ENCODE results near the gene HNRNPA3.

The HNRNPA3 gene

GRCh38 chr2:177257471-177257870 is 44.9 kb downstream of the HNRNPA3 start:
- ChIA-PET CTCF (no interaction called here), POLR2A (no interaction called here)
- Histone ChIP-seq H3K27ac (ENCODE audit: extremely low read depth, low read depth, low read length) (no peak overlapping the region), H3K4me1 (ENCODE audit: control insufficient read depth, insufficient read depth, low read length) (peaks cover 2% of the 10 kb centered on the region; the same call in 1 of the 2 replicates), H3K4me3 (ENCODE audit: low read depth, low read length) (no peak overlapping the region), H3K9me3 (ENCODE audit: control insufficient read depth, insufficient read depth, low read depth, low read length) (no peaks in the 10 kb centered on the region), H3K36me3 (ENCODE audit: control insufficient read depth in 2 of 2, insufficient read depth in 1 of 2, low read length in 2 of 2) (peaks cover 0 to 3% of the 10 kb centered on the region in 2 experiments; a peak in 1 of 3 replicates)
- TF ChIP-seq ZNF175 (tag by site-specific recombination; IDR thresholded peaks at IDR 0.05): no peak
- no peak for TF ChIP-seq ZNF776 (tag by site-specific recombination; IDR thresholded peaks at IDR 0.05; ENCODE audit: borderline replicate concordance)
- TF ChIP-seq BCL11A (tag by site-specific recombination; IDR thresholded peaks at IDR 0.05; ENCODE audit: low read depth): no peak
- no peak for TF ChIP-seq HOXC10 (CRISPR knock-in tag; IDR thresholded peaks at IDR 0.05)
- TF ChIP-seq ZNF544 (tag by site-specific recombination; IDR thresholded peaks at IDR 0.05): no peak
- no peak for TF ChIP-seq ZNF747 (tag by site-specific recombination; IDR thresholded peaks at IDR 0.05)
- TF ChIP-seq ZBTB7A (tag by site-specific recombination; IDR thresholded peaks at IDR 0.05; ENCODE audit: low read depth): no peak
- TF ChIP-seq ZBTB17 (tag by site-specific recombination; IDR thresholded peaks at IDR 0.05): no peak
- TF ChIP-seq PRDM10 (tag by site-specific recombination; IDR thresholded peaks at IDR 0.05): no peak
- no peak for TF ChIP-seq ZNF10 (tag by site-specific recombination; IDR thresholded peaks at IDR 0.05)

- Histone ChIP-seq H3K27ac (ENCODE audit: extremely low read depth, low read depth, low read length) (no peak overlapping the region), H3K4me3 (ENCODE audit: low read depth, low read length) (no peak overlapping the region), H3K4me1 (ENCODE audit: control insufficient read depth, insufficient read depth, low read length) (peaks cover 2% of the 10 kb centered on the region; the same call in 1 of the 2 replicates), H3K36me3 (ENCODE audit: control insufficient read depth in 2 of 2, insufficient read depth in 1 of 2, low read length in 2 of 2) (peaks cover 0 to 3% of the 10 kb centered on the region in 2 experiments; a peak in 1 of 3 replicates), H3K9me3 (ENCODE audit: control insufficient read depth, insufficient read depth, low read depth, low read length) (no peaks in the 10 kb centered on the region)
- TF ChIP-seq ZNF184 (tag by site-specific recombination; IDR thresholded peaks at IDR 0.05): no peak
- TF ChIP-seq PATZ1 (tag by site-specific recombination; IDR thresholded peaks at IDR 0.05): no peak
- peak; percentile 93 for TF ChIP-seq ZNF146 (tag by site-specific recombination; IDR thresholded peaks at IDR 0.05)
- no peak for TF ChIP-seq ZBTB48 (tag by site-specific recombination; IDR thresholded peaks at IDR 0.05)
- peak; percentile 78 for TF ChIP-seq SETDB1 (IDR thresholded peaks at IDR 0.05; ENCODE audit: insufficient read length, low read length)
- TF ChIP-seq ZNF701 (tag by site-specific recombination; IDR thresholded peaks at IDR 0.05): no peak
- no peak for TF ChIP-seq MYNN (tag by site-specific recombination; IDR thresholded peaks at IDR 0.05; ENCODE audit: borderline replicate concordance)
- TF ChIP-seq ZNF558 (tag by site-specific recombination; IDR thresholded peaks at IDR 0.05): no peak
- ChIA-PET CTCF (no interaction called here), POLR2A (no interaction called here)
These were observed 45.5 kb downstream of the HNRNPA3 start for GRCh38 chr2:177258059-177258458.

- H3K9me3 ChIP-seq (ENCODE audit: control insufficient read depth, insufficient read depth, low read depth, low read length): no peaks in the 10 kb centered on the region
- peaks cover 2% of the 10 kb centered on the region; the same call in 1 of the 2 replicates for H3K4me1 ChIP-seq (ENCODE audit: control insufficient read depth, insufficient read depth, low read length)
- CTCF ChIA-PET: interaction anchor here (0.6 to 1.5 kb wide), 5 partner anchors 7 to 975 kb away, joined by 3 to 4 read pairs (median 3); no protein-coding TSS in a partner anchor
- H3K36me3 ChIP-seq (ENCODE audit: control insufficient read depth in 2 of 2, insufficient read depth in 1 of 2, low read length in 2 of 2): peaks cover 0 to 3% of the 10 kb centered on the region in 2 experiments; a peak in 1 of 3 replicates
- H3K4me3 ChIP-seq (ENCODE audit: low read depth, low read length): no peak overlapping the region
- H3K27ac ChIP-seq (ENCODE audit: extremely low read depth, low read depth, low read length): no peak overlapping the region
- POLR2A ChIA-PET: no interaction called here
- no peak for TF ChIP-seq SP2 (tag by site-specific recombination; IDR thresholded peaks at IDR 0.05)
- no peak for TF ChIP-seq ZNF202 (tag by site-specific recombination; IDR thresholded peaks at IDR 0.05; ENCODE audit: borderline replicate concordance)
- no peak for TF ChIP-seq ZNF157 (tag by site-specific recombination; IDR thresholded peaks at IDR 0.05)
- no peak for TF ChIP-seq ZNF544 (tag by site-specific recombination; IDR thresholded peaks at IDR 0.05)
- TF ChIP-seq ZNF16 (tag by site-specific recombination; IDR thresholded peaks at IDR 0.05; ENCODE audit: low read depth): no peak
- TF ChIP-seq ZNF132 (tag by site-specific recombination; IDR thresholded peaks at IDR 0.05; ENCODE audit: borderline replicate concordance): no peak
- TF ChIP-seq ZBTB6 (tag by site-specific recombination; IDR thresholded peaks at IDR 0.05): no peak
- no peak for TF ChIP-seq ZFP69B (tag by site-specific recombination; IDR thresholded peaks at IDR 0.05)
- TF ChIP-seq ZSCAN16 (tag by site-specific recombination; IDR thresholded peaks at IDR 0.05): no peak
- no peak for TF ChIP-seq ZNF510 (tag by site-specific recombination; IDR thresholded peaks at IDR 0.05; ENCODE audit: insufficient replicate concordance)
- no peak for TF ChIP-seq ZBTB20 (tag by site-specific recombination; IDR thresholded peaks at IDR 0.05)
These were observed 47.8 kb downstream of the HNRNPA3 start for GRCh38 chr2:177260379-177260778.
